HG02571 (cell line): Measurements from ENCODE around the gene MEF2A.

Experiments used
- ATAC-seq: cut with Tn5 transposase; IDR thresholded peaks from one replicate; pipeline ENCODE4 v1.9.1; 2021; ENCODE audit warnings: mild to moderate bottlenecking, moderate library complexity; ENCODE audit not compliant: unreplicated experiment

MEF2A gene

DNA sequence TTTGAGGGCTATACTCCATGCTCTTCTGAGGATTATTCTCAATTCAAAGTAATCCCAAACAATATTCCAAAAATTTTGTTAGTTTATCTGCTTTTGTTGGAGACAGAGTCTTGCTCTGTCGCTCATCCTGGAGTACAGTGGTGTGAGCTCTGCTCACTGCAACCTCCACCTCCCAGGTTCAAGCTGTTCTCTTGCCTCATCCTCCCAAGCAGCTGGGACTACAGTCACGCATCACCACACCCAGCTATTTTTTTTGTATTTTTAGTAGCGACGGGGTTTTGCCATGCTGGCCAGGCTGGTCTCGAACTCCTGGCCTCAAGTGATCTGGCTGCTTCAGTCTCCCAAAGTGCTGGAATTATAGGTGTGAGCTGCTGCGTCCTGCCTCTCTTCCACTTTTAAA is 39.1 kb downstream of the MEF2A start:
- ATAC-seq, result no peak

DNA sequence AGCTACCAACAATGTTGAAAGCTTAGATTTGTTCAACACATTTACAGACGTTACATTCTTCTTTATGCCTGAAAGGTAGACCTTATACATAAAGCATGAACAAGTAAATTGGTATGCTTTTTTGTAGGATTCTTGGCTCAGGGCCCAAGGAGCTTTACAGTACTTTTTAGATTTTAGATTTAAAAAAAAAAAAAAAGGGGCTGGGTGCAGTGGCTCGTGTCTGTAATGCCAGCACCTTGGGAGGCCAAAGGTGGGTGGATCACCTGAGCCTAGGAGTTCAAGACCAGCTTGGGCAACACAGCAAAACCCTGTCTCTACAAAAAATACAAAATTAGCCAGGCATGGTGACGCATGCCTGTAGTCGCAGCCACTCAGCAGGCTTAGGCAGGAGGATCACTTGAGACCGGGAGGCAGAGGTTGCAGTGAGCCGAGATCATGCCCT is 39.7 kb downstream of the MEF2A start:
- no peak for ATAC-seq

DNA sequence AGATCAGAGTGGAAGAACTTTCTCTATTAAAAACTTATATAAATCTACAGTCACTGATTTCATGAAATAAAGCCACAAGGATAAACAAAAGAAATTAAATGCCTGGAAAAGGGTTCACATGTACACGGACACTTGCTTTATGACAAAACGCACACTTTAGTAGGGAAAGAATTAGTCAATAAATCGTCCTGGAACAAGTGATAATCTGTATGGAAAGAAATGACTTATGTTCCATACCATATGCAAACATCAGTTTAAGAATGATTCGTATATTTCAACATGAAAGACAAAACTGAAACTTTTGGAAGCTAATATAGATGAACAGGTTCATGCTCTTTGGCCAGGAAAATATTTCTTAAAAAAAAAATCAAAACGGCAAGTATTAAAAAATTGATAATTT is 40.2 kb downstream of the MEF2A start:
- no peak for ATAC-seq

DNA sequence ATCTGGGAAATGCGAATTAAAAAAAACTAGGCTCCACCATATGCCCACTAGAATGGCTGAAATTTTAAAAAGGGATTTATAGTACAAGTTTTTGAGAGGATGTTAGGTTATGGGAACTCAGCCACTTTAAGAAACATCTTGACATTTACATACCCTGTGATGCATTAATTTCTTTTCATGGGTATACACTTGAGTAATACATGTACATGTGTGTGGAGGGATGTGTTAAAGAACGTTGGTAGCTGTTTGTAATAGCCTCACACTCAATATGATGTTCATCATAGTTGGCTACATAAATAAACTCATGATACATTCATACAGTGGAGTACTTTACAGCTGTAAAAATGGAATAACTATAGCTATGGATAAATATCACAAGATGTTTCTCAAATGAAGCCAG is 40.9 kb downstream of the MEF2A start:
- ATAC-seq, result no peak

DNA sequence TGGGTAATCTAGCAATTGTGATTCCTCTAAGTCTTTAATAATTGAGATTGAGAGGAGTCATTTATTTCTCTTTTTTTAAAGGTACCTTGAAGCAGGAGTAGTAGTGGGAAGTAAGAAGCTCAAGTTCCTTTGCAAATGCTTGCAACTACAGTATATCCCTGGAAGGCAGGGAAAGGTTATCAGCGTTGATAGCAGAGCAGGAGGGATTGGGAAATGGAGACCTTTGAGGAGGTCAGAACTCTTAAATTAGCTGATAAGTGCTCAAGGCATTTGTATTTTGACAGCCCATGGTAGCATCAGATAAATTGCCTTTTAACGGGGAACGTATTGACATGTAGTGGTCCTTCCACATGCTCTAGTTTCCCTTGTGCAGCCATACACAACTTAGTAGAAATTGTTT is 47.7 kb downstream of the MEF2A start:
- ATAC-seq, result no peak

DNA sequence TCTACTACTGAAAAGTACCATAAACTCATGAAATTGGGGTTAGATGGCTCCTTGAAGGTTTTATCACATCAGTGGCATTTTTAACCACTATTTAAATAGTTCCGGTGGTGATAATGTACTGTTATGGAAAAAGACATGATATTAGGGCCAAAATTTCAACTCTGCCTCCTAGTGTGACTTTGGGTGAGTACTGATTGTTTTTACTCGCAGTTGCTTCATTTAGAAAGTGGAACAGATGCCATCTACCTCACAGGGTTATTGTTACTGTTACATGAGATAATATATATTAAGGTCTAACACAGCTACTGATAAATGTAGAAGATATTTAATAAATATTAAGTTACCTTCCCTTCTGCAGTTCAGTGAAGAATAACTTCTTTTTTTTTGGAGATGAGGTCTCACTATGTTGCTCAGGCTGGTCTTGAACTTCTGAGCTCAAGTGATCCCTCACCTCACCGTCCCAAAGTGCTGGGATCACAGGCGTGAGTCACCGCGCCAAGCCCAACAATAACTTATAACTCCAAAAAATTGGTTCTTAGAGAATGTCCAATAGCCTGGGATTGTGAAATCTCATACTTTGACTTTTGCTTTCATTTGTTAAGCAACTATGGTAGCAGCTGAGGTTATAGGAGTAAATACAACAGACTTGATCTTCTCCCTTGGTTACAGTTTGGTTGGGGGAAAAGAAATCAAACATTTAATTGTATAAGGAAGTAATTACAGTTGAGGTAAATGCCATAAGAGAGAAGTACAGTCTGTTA is 48.3 kb downstream of the MEF2A start:
- no peak for ATAC-seq

DNA sequence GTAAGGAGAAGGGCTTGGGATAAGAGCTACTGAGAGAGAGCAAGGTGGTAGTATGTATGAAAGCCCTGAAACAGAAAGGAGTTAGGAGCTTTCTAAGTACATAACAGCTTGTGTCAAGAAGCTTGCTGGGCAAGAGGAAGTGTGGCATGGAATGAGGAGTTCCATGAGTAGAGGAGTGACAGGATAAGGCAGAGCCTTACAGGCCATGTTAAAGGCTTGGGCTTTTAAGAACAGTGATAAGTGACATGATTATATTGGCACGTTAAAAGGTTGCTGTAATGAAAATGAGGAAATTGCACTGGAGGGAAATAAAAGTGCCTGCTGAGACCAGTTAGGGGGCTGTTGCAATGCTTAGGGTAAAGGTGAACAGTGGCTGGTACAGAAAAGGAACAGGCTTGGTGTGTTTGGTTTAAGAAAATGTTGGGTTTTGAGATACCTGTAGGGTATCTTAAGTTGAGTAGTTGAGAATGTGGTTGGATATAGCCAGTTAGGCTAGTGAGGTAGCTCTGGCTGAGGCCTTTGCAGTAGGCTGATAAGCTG is 49.0 kb downstream of the MEF2A start:
- no peak for ATAC-seq

DNA sequence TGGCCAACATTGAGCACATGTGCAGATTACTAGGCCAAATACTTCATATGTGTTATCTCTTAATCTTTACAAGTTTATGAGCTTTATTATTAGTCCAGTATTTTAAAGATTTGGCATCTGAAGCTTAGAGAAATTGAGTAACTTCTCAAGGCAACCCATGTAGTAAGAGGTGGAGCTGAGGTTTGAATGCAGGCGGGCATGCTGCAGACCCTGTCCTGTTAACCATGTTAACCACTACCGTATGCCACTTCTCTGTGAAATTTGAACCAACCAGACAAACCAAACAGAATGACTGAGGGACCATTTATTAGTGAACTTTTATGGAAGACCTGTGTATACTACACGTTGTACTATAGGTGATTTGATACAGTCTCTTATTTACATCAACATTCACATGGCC is 49.7 kb downstream of the MEF2A start:
- no peak for ATAC-seq

DNA sequence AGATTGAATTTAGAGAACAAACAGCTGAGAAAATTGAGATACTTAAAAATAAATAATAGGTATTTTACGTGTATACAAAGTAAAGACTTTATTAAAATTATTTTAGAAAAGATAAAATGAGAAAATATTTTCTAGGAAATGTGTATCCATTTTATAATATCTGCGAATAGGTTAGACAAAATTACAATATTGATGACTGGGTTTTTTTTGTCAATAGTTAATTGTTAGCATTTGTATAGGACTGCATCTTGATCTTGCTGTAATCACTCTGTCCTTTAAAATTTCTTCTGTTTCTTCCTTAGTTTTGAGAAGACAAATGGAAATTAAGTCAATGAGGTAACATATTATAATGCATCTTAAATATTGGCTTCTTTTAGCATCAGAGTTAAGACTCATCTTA is 50.3 kb downstream of the MEF2A start:
- ATAC-seq, result no peak

DNA sequence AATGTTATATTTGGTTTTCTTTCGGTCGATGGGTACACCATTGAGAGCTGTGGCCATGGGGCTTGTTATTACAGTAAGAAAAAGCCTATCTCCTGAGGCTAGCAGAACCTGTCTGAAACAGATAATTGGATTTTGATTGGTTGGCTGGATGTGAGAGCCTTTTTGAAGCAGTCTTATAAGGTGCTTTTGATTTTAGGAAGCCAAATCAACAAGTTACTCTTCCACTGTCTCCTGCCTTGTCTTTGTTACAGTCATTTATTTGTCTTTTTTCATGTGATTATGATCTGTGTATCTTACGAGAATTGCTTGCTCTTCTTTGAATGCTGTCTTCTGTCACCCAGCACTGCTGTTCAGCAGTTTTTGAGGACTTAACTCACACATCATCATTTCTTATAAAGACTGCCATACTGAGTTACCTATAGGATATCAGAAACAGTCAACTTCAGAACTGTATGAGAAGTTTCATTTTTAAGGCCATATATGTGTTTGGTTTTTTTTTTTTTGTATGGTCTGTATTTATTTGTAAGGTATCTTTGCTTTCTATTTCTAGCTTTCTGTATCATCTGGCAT is 51.1 kb downstream of the MEF2A start:
- no peak for ATAC-seq

DNA sequence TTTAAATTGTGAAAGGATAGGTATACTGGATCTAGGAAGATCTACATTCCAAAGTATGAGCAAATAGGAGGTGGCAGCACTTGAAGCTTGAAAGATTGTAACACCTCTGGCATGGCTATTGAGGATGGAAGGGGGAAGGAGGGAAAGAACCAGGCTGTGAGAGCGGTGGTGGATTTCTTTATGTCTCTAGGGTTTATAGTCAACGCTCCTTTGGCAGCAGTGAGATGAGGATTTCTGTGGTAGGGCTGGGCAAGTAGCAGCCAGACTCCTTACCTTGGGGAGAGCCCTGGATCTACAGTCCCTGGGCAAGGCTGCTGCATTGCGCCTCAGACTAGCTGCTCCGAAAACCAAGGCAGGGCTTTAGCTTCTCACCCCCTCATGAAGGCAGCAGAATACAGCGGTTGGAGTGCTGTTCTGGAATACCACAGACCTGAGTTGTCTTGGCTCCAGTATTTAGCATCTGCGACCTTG is 53.2 kb downstream of the MEF2A start:
- ATAC-seq, result no peak

DNA sequence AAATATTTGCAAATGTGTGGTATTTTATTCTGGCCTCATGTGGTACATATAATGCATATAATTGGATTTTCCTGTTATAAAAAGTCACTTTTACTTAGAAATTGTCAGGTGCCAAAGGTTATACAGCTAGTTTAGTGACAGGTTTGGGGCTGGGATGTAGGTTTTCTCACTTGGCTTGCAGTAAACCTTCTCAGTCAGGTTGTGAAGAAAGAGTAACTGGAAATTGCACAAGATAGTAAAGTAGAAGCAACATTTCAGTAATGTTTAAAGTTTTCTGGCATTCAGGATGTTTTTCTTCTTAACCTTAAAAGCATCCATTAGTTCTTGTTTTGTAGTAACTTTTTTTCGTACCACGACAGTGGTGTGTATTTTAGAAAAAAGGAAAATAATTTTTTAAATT is 53.9 kb downstream of the MEF2A start:
- ATAC-seq, result no peak

DNA sequence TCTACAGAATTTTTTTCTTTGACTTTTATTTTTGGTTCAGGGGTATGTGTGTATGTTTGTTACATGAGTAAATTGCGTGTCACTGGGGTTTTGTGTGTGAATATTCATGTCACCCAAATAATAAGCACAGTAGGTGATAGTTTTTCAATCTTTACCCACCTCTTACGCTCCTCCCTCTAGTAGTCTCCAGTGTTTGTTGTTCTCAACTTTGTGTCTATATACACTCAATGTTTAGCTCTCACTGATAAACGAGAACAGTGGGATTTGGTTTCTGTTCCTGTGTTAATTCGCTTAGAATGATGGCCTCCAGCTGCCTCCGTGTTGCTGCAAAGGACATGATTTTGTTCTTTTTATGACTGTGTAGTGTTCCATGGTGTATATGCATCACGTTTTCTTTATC is 54.4 kb downstream of the MEF2A start:
- no peak for ATAC-seq

DNA sequence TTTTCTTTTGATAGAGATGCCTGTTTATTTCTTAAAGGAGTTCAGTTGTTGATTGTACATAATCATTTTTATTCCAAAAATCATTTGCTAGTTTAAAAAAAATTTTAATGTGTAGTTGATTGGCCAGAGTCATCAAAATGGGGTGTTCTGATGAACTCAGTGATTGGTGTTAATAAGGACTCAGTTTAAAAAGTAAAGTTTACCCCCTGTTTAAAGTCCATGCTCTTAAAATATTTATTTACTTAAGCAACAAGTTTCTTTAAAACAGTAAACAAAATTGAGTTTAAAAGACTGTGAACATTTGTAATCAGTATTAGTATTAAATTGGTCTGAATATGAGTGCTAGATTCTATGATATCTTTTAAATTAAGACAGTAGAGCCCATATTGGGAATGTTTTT is 56.0 kb downstream of the MEF2A start:
- no peak for ATAC-seq

DNA sequence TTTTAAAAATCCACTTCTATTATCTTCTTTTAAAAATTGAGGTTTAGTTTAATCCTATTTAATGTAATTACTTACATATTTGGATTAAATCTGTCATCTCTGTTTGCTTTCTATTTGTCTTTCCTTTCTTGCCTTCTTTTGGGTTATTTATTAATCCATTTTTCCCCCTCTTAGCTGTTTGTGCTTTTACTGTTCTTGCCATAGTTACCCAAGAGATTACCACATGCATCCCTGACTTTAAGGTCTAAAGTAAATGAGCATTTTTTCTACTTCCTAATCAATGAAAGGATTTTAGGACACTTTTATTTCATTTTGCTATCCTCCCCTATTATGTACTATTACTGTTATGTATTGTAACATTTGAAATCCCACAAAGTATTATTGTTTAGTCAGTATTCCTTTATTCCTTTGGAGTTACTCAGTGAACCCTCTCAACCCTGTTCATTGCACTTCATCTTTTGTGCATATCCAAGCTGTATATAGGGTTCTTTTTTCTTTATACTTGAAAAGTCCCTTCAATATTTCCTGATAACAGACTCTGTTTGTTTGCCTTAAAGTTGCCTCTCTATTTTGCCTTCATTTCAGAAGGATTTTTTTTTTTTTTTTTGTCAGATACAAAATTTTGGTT is 62.7 kb downstream of the MEF2A start:
- no peak for ATAC-seq

DNA sequence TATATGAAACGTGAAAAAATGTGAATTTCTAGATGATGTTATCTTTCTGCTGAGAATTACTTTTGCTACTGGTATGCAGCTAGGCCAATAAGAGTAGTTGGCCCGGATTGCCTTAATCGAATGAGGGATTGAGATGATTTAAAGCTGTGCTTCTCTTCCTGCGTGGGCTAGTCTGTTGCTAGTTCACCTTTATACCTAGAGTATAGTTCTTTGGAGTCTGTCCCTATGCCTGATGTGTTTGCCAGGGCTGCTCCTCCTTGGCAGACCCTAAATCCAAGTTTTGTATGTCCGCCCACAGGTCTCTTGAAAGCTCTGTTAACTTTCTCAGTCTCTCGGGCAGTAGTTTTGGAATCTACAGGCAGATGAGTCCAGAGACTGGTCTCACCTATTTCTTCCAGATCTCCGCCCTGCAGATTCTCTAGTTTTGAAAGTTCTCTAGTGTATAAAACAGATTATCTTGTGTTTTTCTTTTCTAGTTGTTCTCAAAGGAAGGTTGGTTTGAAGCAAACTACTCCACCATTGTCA is 64.9 kb downstream of the MEF2A start:
- peak; percentile 26 for ATAC-seq

DNA sequence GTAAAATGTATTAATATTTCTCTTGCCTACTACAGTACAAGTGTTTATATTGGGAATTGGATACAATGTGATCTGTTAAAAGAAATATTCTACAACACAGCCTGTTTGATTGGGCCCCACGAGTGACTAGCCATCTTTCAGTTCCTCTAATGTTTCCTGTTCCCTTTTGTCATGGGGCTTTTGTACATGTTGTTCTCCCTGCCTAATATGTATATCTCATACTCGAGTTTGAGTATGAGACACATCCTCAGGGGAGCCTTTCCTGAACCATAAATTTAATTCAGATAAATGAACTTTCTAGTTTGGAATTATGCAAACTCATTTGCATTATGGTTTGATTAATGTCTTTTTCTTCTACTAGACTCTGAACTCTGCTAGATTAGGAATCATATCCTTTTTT is 65.5 kb downstream of the MEF2A start:
- peak; percentile 92 for ATAC-seq

DNA sequence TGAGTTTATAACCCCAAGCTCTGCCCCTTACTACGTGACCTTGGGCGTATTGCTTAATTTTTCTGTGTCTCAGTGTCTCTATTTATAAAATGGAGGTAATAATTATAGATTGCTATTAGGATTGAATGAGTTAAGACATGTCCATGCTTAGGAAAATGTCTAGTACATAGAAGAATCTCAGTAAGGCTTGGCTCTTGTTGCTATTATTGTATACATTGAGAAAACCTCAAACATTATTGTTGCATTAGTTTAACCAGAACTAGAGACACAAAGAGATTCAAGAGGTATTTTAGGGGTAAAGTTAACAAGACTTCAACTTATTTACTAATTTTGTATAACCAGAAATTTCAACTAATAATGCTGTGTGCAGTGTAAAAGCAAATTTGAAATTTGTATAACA is 66.7 kb downstream of the MEF2A start:
- ATAC-seq, result no peak

DNA sequence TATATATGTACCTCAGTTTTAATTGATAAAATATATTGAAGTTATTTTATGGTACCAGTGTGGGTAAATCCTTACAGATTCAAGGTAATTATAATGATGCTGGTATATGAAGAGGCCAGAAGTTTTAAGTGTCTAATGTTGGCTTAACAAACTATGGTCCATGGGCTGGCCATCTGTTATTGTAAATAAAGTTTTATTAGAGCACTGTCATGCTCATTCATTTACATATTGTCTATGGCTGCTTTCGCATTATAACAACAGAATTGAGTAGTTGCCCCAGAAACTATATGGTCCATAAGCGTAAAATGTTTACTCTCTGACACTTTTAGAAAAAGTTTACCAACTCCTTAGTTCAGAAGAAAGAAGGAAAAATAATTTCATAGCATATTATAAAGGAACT is 67.9 kb downstream of the MEF2A start:
- ATAC-seq, result no peak

DNA sequence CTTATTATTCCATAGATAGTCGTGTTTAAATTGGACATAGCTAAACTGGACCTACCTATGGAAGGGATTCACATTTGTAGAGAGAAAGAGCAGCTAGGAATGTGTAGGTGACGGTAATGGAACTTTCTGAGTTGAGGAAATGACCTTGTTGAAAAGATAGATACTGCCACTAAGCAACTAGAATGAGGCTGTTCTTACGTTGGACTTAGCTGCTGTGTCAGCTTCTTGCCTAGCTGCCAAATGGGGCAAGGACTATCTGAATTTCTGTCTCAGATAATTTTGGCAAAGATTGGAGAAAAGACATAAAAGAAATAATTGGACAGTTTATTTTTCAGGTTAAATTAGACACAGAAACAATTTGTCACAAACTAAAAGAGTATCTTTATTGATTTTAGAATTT is 68.8 kb downstream of the MEF2A start:
- no peak for ATAC-seq

DNA sequence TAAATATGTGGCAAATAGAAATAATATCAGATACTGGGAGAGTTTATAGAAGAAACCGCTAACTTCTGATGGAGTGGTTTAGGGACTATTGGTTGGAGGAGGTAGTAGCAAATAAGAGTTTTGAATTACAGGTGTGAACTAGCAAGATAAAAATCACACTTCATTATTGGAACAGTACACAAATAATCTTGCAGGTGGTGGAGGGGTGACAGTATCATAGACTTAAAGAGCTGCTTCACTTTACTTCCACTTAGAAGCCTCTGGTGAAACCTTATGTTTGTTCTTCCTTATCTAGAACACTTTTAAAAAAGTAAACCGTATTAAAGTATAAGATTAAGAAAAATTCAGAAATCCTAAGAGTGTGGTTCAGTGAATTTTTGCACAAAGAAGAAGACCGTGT is 69.4 kb downstream of the MEF2A start:
- no peak for ATAC-seq

DNA sequence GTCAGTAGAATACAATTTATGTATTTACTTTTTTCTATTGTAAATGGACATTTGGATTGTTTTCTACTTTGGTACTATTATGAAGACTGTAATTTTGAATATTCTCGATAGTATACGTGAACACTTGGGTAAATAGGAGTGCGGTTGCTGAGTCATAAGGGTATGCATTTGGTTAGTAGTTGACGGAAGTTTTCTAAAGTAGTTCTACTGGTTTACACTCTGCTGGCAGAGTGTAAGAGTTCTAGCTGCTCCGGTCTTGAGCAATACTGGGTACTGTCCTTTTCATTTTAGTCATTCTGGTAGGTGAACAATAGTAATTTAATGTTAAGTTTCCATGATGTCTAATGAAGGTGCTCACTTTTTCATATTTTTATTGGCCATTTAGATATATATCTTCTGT is 70.0 kb downstream of the MEF2A start:
- ATAC-seq, result no peak
